T-helper 22 cell (primary cell): Measurements from ENCODE around the gene USP17L10.
"Not testable (repeated sequence)": the region's sequence is repeated elsewhere in the genome, so short reads cannot be mapped to it uniquely, and the experiment has no call there.

ENCODE experiments used
- DNase-seq: peaks from one replicate; pipeline ENCODE4 v3.0.0-alpha.2; 2020; ENCODE audit warnings: low read depth

The USP17L10 gene

GRCh38 chr4:9210357-9210756 lies at the start of gene USP17L10:
Gene USP17L10 (plus strand): TSS chr4:9210657. CDS start chr4:9210657, 0 bp downstream.
- not testable (repeated sequence) for DNase-seq

- DNase-seq: peak; percentile 18
These were observed 44.5 kb upstream of the USP17L10 start for GRCh38 chr4:9165990-9166389.

GRCh38 chr4:9169791-9170459 lies 40.5 kb upstream of the USP17L10 start, which contains the start of gene FAM90A26:
Gene FAM90A26 (plus strand): TSS chr4:9170409. CDS start chr4:9173173, 2,764 bp downstream.
- not testable (repeated sequence) for DNase-seq

GRCh38 chr4:9214701-9215100 lies 4.2 kb downstream of the USP17L10 start:
- DNase-seq: not testable (repeated sequence)

GRCh38 chr4:9215105-9215504 lies 4.6 kb downstream of the USP17L10 start, which contains the start of gene USP17L11:
Gene USP17L11 (plus strand): TSS chr4:9215405. CDS start chr4:9215405, 0 bp downstream.
- DNase-seq: not testable (repeated sequence)

GRCh38 chr4:9219852-9220251 lies 9.4 kb downstream of the USP17L10 start, which contains the start of gene USP17L12:
Gene USP17L12 (plus strand): TSS chr4:9220152. CDS start chr4:9220152, 0 bp downstream.
- not testable (repeated sequence) for DNase-seq

GRCh38 chr4:9224596-9224995 lies 14.1 kb downstream of the USP17L10 start, which contains the start of gene USP17L13:
Gene USP17L13 (plus strand): TSS chr4:9224896. CDS start chr4:9224896, 0 bp downstream.
- not testable (repeated sequence) for DNase-seq

GRCh38 chr4:9230249-9230648 lies 19.8 kb downstream of the USP17L10 start:
- not testable (repeated sequence) for DNase-seq

- not testable (repeated sequence) for DNase-seq
These were observed 23.6 kb downstream of the USP17L10 start, which contains the start of gene USP17L15 for GRCh38 chr4:9234085-9234484. Gene USP17L15 (plus strand): TSS chr4:9234385. CDS start chr4:9234385, 0 bp downstream.

GRCh38 chr4:9238461-9238860 lies 28.0 kb downstream of the USP17L10 start:
- not testable (repeated sequence) for DNase-seq

- DNase-seq: not testable (repeated sequence)
These were observed 33.1 kb downstream of the USP17L10 start, which contains the start of gene USP17L17 for GRCh38 chr4:9243579-9243978. Gene USP17L17 (plus strand): TSS chr4:9243879. CDS start chr4:9243879, 0 bp downstream.

- DNase-seq: not testable (repeated sequence)
These were observed 37.7 kb downstream of the USP17L10 start, which contains the start of gene USP17L18 for GRCh38 chr4:9247953-9248680. Gene USP17L18 (plus strand): TSS chr4:9248630. CDS start chr4:9248630, 0 bp downstream.

- not testable (repeated sequence) for DNase-seq
These were observed 42.6 kb downstream of the USP17L10 start, which contains the start of gene USP17L19 for GRCh38 chr4:9253078-9253477. Gene USP17L19 (plus strand): TSS chr4:9253378. CDS start chr4:9253378, 0 bp downstream.

- not testable (repeated sequence) for DNase-seq
These were observed 47.4 kb downstream of the USP17L10 start, which contains the start of gene USP17L20 for GRCh38 chr4:9257824-9258223. Gene USP17L20 (plus strand): TSS chr4:9258124. CDS start chr4:9258124, 0 bp downstream.
